Measurements from ENCODE around the gene LRP1B.

DNA sequence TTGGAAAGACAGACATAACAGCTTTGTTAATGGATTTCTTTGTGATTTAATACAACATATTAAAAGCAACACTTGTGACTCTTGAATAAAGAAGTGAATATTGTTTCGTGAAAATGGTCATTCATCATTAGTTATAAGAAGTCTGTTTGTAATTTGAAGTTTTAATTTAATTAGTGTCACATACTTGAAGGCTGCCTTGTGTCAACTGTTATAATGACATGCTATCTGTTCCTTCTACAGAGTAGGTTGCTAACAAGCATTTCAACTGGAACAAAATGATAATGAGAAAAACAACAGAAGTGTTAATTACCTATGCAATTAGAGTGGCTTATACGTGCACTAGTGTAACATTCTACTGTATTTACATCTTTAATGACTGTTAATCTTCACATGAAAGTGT, 624.7 kb downstream of the LRP1B start:
- TF ChIP-seq, protein P1, sequence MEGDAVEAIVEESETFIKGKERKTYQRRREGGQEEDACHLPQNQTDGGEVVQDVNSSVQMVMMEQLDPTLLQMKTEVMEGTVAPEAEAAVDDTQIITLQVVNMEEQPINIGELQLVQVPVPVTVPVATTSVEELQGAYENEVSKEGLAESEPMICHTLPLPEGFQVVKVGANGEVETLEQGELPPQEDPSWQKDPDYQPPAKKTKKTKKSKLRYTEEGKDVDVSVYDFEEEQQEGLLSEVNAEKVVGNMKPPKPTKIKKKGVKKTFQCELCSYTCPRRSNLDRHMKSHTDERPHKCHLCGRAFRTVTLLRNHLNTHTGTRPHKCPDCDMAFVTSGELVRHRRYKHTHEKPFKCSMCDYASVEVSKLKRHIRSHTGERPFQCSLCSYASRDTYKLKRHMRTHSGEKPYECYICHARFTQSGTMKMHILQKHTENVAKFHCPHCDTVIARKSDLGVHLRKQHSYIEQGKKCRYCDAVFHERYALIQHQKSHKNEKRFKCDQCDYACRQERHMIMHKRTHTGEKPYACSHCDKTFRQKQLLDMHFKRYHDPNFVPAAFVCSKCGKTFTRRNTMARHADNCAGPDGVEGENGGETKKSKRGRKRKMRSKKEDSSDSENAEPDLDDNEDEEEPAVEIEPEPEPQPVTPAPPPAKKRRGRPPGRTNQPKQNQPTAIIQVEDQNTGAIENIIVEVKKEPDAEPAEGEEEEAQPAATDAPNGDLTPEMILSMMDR (IDR thresholded peaks at IDR 0.05): no peak
- no peak for TF ChIP-seq EZH2 (IDR thresholded peaks at IDR 0.05; ENCODE audit: borderline replicate concordance, insufficient read depth, low read depth, low read length, poor library complexity, severe bottlenecking)
